A549 (cell line): Measurements from ENCODE around the gene PLOD2. TPM values are rescaled to one million over a fixed set of nuclear protein-coding genes. Genes with fewer than 3 reads are reported as not detected.

Source experiments
- ATAC-seq, 2 experiments: fragments of 200-7000 bp in 1 of 2; fragments of >200 bp in 1 of 2; cut with Nextera tagmentation in 1 of 2; cut with Tn5 transposase in 1 of 2; 3 replicates each; pipeline versions ENCODE4 v1.8.0 to v1.9.1; 2018 to 2020; ENCODE audit warnings: mild to moderate bottlenecking in 1 of 2, moderate library complexity in 1 of 2
- CTCF ChIA-PET: fragments of 300-600 bp; sonication (Branson Sonifier 250); formaldehyde crosslinking; extraction: SDS; loops from one replicate; lab custom pipeline; 2021; ENCODE audit warnings: antibody characterized with exemption, inconsistent platforms; lab: Yijun Ruan, JAX
- POLR2A ChIA-PET: fragments of 350-600 bp; formaldehyde crosslinking; extraction: SDS; loops from one replicate; lab custom pipeline; 2021; ENCODE audit warnings: antibody characterized with exemption, inconsistent platforms; lab: Yijun Ruan, JAX
- DNase-seq, 2 experiments: peaks; one replicate each; pipeline versions ENCODE4 v3.0.0 to v3.0.0-alpha.2; 2011 to 2016; ENCODE audit warnings: low read depth in 1 of 2, low spot score in 1 of 2
- FAIRE-seq: peaks from 2 replicates; lab custom pipeline; 2011; peaks lifted over from hg19 to GRCh38; lab: Jason Lieb, UNC
- H3K27ac ChIP-seq, 2 experiments: fragments of >200 bp; sonication (Bioruptor Twin); formaldehyde crosslinking; 3 replicates each; pipeline ENCODE4 v1.5.1; 2016 to 2017
- H3K4me1 ChIP-seq: fragments of >200 bp; sonication (Bioruptor Twin); formaldehyde crosslinking; 3 replicates; pipeline ENCODE4 v1.6.1; 2016
- H3K4me2 ChIP-seq: fragments of >200 bp; sonication (Bioruptor Twin); formaldehyde crosslinking; 3 replicates; pipeline ENCODE4 v1.6.1; 2016
- H3K4me3 ChIP-seq: fragments of >200 bp; sonication (Bioruptor Twin); formaldehyde crosslinking; 3 replicates; pipeline ENCODE4 v1.5.1; 2016
- H3K9me3 ChIP-seq: fragments of >200 bp; sonication (Bioruptor Twin); formaldehyde crosslinking; 3 replicates; pipeline ENCODE4 v1.6.1; 2016
- ATOH8 ChIP-seq: fragments of 250-450 bp; sonication (Bioruptor Pico); IDR thresholded peaks from 2 replicates; pipeline ENCODE4 v1.5.0; 2020; ENCODE audit warnings: low read depth, mild to moderate bottlenecking, moderate library complexity
- BHLHE40 ChIP-seq: IDR thresholded peaks from 2 replicates; pipeline ENCODE4 v1.6.1; 2012; ENCODE audit warnings: low read depth, low read length, inconsistent platforms
- CEBPB ChIP-seq, 2 experiments: fragments of >200 bp in 1 of 2; sonication (Bioruptor Twin) in 1 of 2; formaldehyde crosslinking in 1 of 2; IDR thresholded peaks; 2 replicates each; pipeline ENCODE4 v1.6.1; 2012 to 2016
- EHMT2 ChIP-seq: fragments of 200-600 bp; sonication (generic); IDR thresholded peaks from 2 replicates; pipeline ENCODE4 v1.6.1; 2016; ENCODE audit warnings: antibody characterized with exemption, low read depth, mild to moderate bottlenecking, moderate library complexity
- FOSB ChIP-seq: fragments of 250-450 bp; sonication (Bioruptor Pico); IDR thresholded peaks from 2 replicates; pipeline ENCODE4 v1.5.0; 2020; ENCODE audit warnings: mild to moderate bottlenecking, moderate library complexity
- FOSL2 ChIP-seq, 2 experiments: fragments of 450-650 bp in 1 of 2; fragments of >200 bp in 1 of 2; sonication (Bioruptor Twin) in 1 of 2; formaldehyde crosslinking; IDR thresholded peaks; 2 replicates each; pipeline versions ENCODE4 v1.5.0 to v1.6.1; 2016 to 2020; ENCODE audit warnings: mild to moderate bottlenecking in 1 of 2, moderate library complexity in 1 of 2
- FOXS1 ChIP-seq: fragments of 250-450 bp; sonication (Bioruptor Pico); IDR thresholded peaks from 2 replicates; pipeline ENCODE4 v1.5.0; 2020; ENCODE audit warnings: mild to moderate bottlenecking, moderate library complexity
- HMGXB4 ChIP-seq: fragments of 250-450 bp; sonication (Bioruptor Pico); IDR thresholded peaks from 2 replicates; pipeline ENCODE4 v1.5.0; 2021; ENCODE audit warnings: mild to moderate bottlenecking, moderate library complexity, borderline replicate concordance
- HOXB5 ChIP-seq: fragments of 250-450 bp; sonication (Bioruptor Pico); IDR thresholded peaks from 2 replicates; pipeline ENCODE4 v1.5.0; 2020; ENCODE audit warnings: mild to moderate bottlenecking, moderate library complexity
- JUNB ChIP-seq: fragments of >200 bp; sonication (Bioruptor Twin); formaldehyde crosslinking; IDR thresholded peaks from 2 replicates; pipeline ENCODE4 v1.6.1; 2016
- KDM1A ChIP-seq: fragments of 200-600 bp; sonication (generic); IDR thresholded peaks from 2 replicates; pipeline ENCODE4 v1.6.1; 2016; ENCODE audit warnings: low read depth, mild to moderate bottlenecking
- MAFK ChIP-seq: fragments of 450-650 bp; IDR thresholded peaks from 2 replicates; pipeline ENCODE4 v1.6.1; 2014; ENCODE audit not compliant: partially characterized antibody
- MAX ChIP-seq: IDR thresholded peaks from 2 replicates; pipeline ENCODE4 v1.6.1; 2012
- NPAS2 ChIP-seq: fragments of 250-450 bp; sonication (Bioruptor Pico); IDR thresholded peaks from 2 replicates; pipeline ENCODE4 v1.8.0; 2022; ENCODE audit warnings: mild to moderate bottlenecking, moderate library complexity, borderline replicate concordance
- PBX3 ChIP-seq: IDR thresholded peaks from 2 replicates; pipeline ENCODE4 v1.6.1; 2012
- PHF8 ChIP-seq: fragments of 200-600 bp; sonication (generic); IDR thresholded peaks from 2 replicates; pipeline ENCODE4 v1.6.1; 2016; ENCODE audit warnings: low read depth, mild to moderate bottlenecking, antibody characterized with exemption, moderate library complexity, borderline replicate concordance
- POLR2A ChIP-seq: IDR thresholded peaks from 2 replicates; pipeline ENCODE4 v1.6.1; 2012; ENCODE audit warnings: mild to moderate bottlenecking, low read length
- POLR2AphosphoS2 ChIP-seq: conservative IDR thresholded peaks from 2 replicates; pipeline ENCODE4 v1.6.1; 2012; ENCODE audit warnings: low read length, improper control_type of control experiment, inconsistent platforms
- RAD21 ChIP-seq, 2 experiments: fragments of >200 bp in 1 of 2; sonication (Bioruptor Twin) in 1 of 2; formaldehyde crosslinking in 1 of 2; IDR thresholded peaks in 1 of 2; conservative IDR thresholded peaks in 1 of 2; 2 replicates in 1 of 2; 3 replicates in 1 of 2; pipeline ENCODE4 v1.6.1; 2012 to 2018; ENCODE audit warnings: inconsistent platforms in 1 of 2
- RARB ChIP-seq: fragments of 250-450 bp; sonication (Bioruptor Pico); IDR thresholded peaks from 2 replicates; pipeline ENCODE4 v1.8.0; 2021; ENCODE audit warnings: mild to moderate bottlenecking, moderate library complexity
- REST ChIP-seq: fragments of 200-600 bp; sonication (generic); IDR thresholded peaks from 2 replicates; pipeline ENCODE4 v1.6.1; 2016; ENCODE audit warnings: antibody characterized with exemption, mild to moderate bottlenecking, moderate library complexity
- RNF2 ChIP-seq: fragments of 200-600 bp; sonication (generic); IDR thresholded peaks from 2 replicates; pipeline ENCODE4 v1.6.1; 2016; ENCODE audit warnings: low read depth, mild to moderate bottlenecking, antibody characterized with exemption, moderate library complexity, borderline replicate concordance
- TP53 ChIP-seq: fragments of 250-450 bp; sonication (Bioruptor Pico); IDR thresholded peaks from 2 replicates; pipeline ENCODE4 v1.5.0; 2021; ENCODE audit warnings: mild to moderate bottlenecking, moderate library complexity
- ZNF302 ChIP-seq: fragments of 250-450 bp; sonication (Bioruptor Pico); IDR thresholded peaks from 2 replicates; pipeline ENCODE4 v1.9.0; 2021; ENCODE audit warnings: inconsistent platforms, mild to moderate bottlenecking, moderate library complexity
- WGBS: methylation state at CpG from one replicate; pipeline ENCODE4 v1.1.6; 2017; ENCODE audit errors: missing lambda C conversion rate; 5-methylcytosine and 5-hydroxymethylcytosine counted together
- polyA plus RNA-seq, 4 experiments: library from polyadenylated mRNA; depleted of rRNA in 3 of 4; stranded (reverse); fragments of >200 nt; fragmentation: RNase III in 1 of 4; extraction: RNeasy Plus Mini Kit Qiagen cat#74134 plus additional on column Dnase treatment in 1 of 4; gene quantifications; 2 replicates in 3 of 4; 3 replicates in 1 of 4; pipeline ENCODE4 v1.2.3, GENCODE V29; 2011 to 2017

Gene PLOD2
- polyA plus RNA-seq, 2 of the 4 experiments (the other 2 are of a cell fraction): 159 to 174 TPM

- H3K4me2 ChIP-seq: peak overlapping the region; percentile 50
- H3K27ac ChIP-seq: peak overlapping the region in 1 of 2 experiments; percentile 67; a peak in 3 of 6 replicates
- 43% methylated on average over 1 of the region's 1 CpG for WGBS
- TF ChIP-seq NPAS2 (CRISPR knock-in tag): no peak
- TF ChIP-seq HOXB5: no peak
- no peak for TF ChIP-seq PBX3
- TF ChIP-seq EHMT2: no peak
- TF ChIP-seq RARB (CRISPR knock-in tag): no peak
- TF ChIP-seq FOSL2 (IDR thresholded peaks at IDR 0.05): no peak
- no peak for TF ChIP-seq FOSL2 (CRISPR knock-in tag; IDR thresholded peaks at IDR 0.05)
- no peak for TF ChIP-seq RNF2
- DNase-seq: no peak
- no peaks in the 10 kb centered on the region for H3K9me3 ChIP-seq
- ATAC-seq: peak; percentile 64 to 66; a peak in 5 of 6 replicates
- H3K4me1 ChIP-seq: peaks cover 49% of the 10 kb centered on the region
- POLR2A ChIA-PET: interaction anchor here (1.3 kb wide), 1 partner anchor 69 kb away, joined by 3 read pairs; the partner anchor contains the start of gene PLOD2
- no peak overlapping the region for H3K4me3 ChIP-seq
- no peak for FAIRE-seq
- CTCF ChIA-PET: no interaction called here
Measured at GRCh38 chr3:146092230-146092629, 68.8 kb downstream of the PLOD2 start.

GRCh38 chr3:146091397-146091796 lies 69.6 kb downstream of the PLOD2 start:
- Histone ChIP-seq H3K27ac (no peak overlapping the region), H3K4me1 (peaks cover 49% of the 10 kb centered on the region), H3K9me3 (no peaks in the 10 kb centered on the region), H3K4me2 (peak overlapping the region; percentile 50), H3K4me3 (no peak overlapping the region)
- no peak for DNase-seq
- ChIA-PET POLR2A (no interaction called here), CTCF (no interaction called here)
- no peak for FAIRE-seq
- TF ChIP-seq MAX (no peak), MAFK (peak; percentile 78)
- 2% methylated on average over 1 of the region's 1 CpG for WGBS
- ATAC-seq: no peak

GRCh38 chr3:146090521-146090920 lies 70.5 kb downstream of the PLOD2 start:
- peak overlapping the region; percentile 50; the same call in 1 of the 3 replicates for H3K4me2 ChIP-seq
- CTCF ChIA-PET: no interaction called here
- POLR2A ChIA-PET: interaction anchor here (1.0 kb wide), 2 partner anchors 65 to 71 kb away, joined by 3 read pairs; partner anchors contain the start of gene PLOD2
- peaks cover 49% of the 10 kb centered on the region for H3K4me1 ChIP-seq
- DNase-seq (no peak), FAIRE-seq (no peak), ATAC-seq (no peak)
- no peaks in the 10 kb centered on the region for H3K9me3 ChIP-seq
- no peak overlapping the region for H3K4me3 ChIP-seq
- 87% methylated on average over 2 of the region's 2 CpGs for WGBS
- no peak overlapping the region for H3K27ac ChIP-seq
- TF ChIP-seq CEBPB (IDR thresholded peaks at IDR 0.05) (no peak), FOXS1 (CRISPR knock-in tag) (no peak), POLR2AphosphoS2 (no peak), EHMT2 (no peak), REST (no peak), ZNF302 (CRISPR knock-in tag) (no peak), FOSB (CRISPR knock-in tag) (no peak), POLR2A (no peak), JUNB (no peak), BHLHE40 (no peak), PHF8 (no peak), KDM1A (no peak), ATOH8 (no peak), TP53 (CRISPR knock-in tag) (no peak), RARB (CRISPR knock-in tag) (no peak), NPAS2 (CRISPR knock-in tag) (no peak), HMGXB4 (CRISPR knock-in tag) (no peak), RAD21 (conservative IDR thresholded peaks at IDR 0.05 in 1 of 2, IDR thresholded peaks at IDR 0.05 in 1 of 2) (no peak)
